K562 (cell line): ENCODE results near the gene ZCCHC17. TPM values are rescaled to one million over a fixed set of nuclear protein-coding genes. Genes with fewer than 3 reads are reported as not detected.

Source experiments
- ETS1 ChIP-seq: conservative IDR thresholded peaks from 2 replicates; pipeline ENCODE4 v1.6.1; 2011; ENCODE audit warnings: low read depth, mild to moderate bottlenecking, low read length; ENCODE audit not compliant: control insufficient read depth
- NR2F6 ChIP-seq: fragments of 450-650 bp; formaldehyde crosslinking; IDR thresholded peaks from 2 replicates; pipeline ENCODE4 v1.4.0; 2020; ENCODE audit warnings: mild to moderate bottlenecking
- POLR2H ChIP-seq: IDR thresholded peaks from 2 replicates; pipeline ENCODE4 v1.6.1; 2016; ENCODE audit warnings: missing genetic modification characterization, low read depth, mild to moderate bottlenecking, control low read depth, missing compliant biosample characterization, moderate library complexity
- RAD21 ChIP-seq, 2 experiments: fragments of 250-450 bp in 1 of 2; fragments of 450-650 bp in 1 of 2; sonication (Bioruptor Pico) in 1 of 2; formaldehyde crosslinking in 1 of 2; IDR thresholded peaks in 1 of 2; conservative IDR thresholded peaks in 1 of 2; 2 replicates each; pipeline versions ENCODE4 v1.4.0 to v1.8.0; 2020 to 2022; ENCODE audit warnings: mild to moderate bottlenecking in 2 of 2, moderate library complexity in 1 of 2
- REST ChIP-seq, 2 experiments: fragments of 450-650 bp; formaldehyde crosslinking in 1 of 2; IDR thresholded peaks; 2 replicates each; pipeline versions ENCODE4 v1.4.0 to v1.6.1; 2014 to 2020; ENCODE audit warnings: mild to moderate bottlenecking in 2 of 2, borderline replicate concordance in 1 of 2, low read depth in 1 of 2
- ZFP91 ChIP-seq: sonication (generic); formaldehyde crosslinking; IDR thresholded peaks from 2 replicates; pipeline ENCODE4 v1.8.0; 2022; ENCODE audit warnings: mild to moderate bottlenecking, missing genetic modification reagents
- ZNF23 ChIP-seq: fragments of 250-450 bp; sonication (Bioruptor Pico); IDR thresholded peaks from 2 replicates; pipeline ENCODE4 v1.4.0; 2020; ENCODE audit warnings: mild to moderate bottlenecking
- polyA plus RNA-seq, 8 experiments: library from polyadenylated mRNA; depleted of rRNA in 4 of 8; stranded (reverse) in 5 of 8; unstranded in 3 of 8; fragments of >200 nt; fragmentation: Nextera tagmentation in 2 of 8; fragmentation: Illumina TruSeq in 1 of 8; extraction: Ambion mirVana in 2 of 8; extraction: Trizol in 1 of 8; gene quantifications; 2 replicates each; pipeline versions ENCODE4 v1.2.1 to v1.2.3, GENCODE V29; 2011 to 2014; ENCODE audit warnings: inconsistent platforms in 1 of 8, missing spikeins in 1 of 8
- total RNA-seq, 7 experiments: library from RNA; depleted of rRNA in 6 of 7; stranded (reverse); fragments of >200 nt in 6 of 7; fragmentation: Illumina TruSeq in 2 of 7; extraction: Trizol in 2 of 7; gene quantifications; 2 replicates each; pipeline versions ENCODE4 v1.2.1 to v1.2.3, GENCODE V29; 2011 to 2021; ENCODE audit warnings: low replicate concordance in 1 of 7
- TF ChIP-seq, protein P1 (sequence below): fragments of 450-650 bp; formaldehyde crosslinking; IDR thresholded peaks from 2 replicates; pipeline ENCODE4 v1.4.0; 2020; ENCODE audit warnings: mild to moderate bottlenecking, moderate library complexity
- TF ChIP-seq, protein P2 (sequence below): IDR thresholded peaks from 2 replicates; pipeline ENCODE4 v1.6.1; 2011; ENCODE audit warnings: borderline replicate concordance, low read depth, mild to moderate bottlenecking, moderate library complexity, low read length; ENCODE audit not compliant: insufficient read depth, poor library complexity, severe bottlenecking

The ZCCHC17 gene
- total and polyA plus RNA-seq, 9 of the 15 experiments (the other 6 are each of a cell fraction or from before 2014, with no cell fraction given) = 46.9 to 150 (median 74.7) TPM

DNA sequence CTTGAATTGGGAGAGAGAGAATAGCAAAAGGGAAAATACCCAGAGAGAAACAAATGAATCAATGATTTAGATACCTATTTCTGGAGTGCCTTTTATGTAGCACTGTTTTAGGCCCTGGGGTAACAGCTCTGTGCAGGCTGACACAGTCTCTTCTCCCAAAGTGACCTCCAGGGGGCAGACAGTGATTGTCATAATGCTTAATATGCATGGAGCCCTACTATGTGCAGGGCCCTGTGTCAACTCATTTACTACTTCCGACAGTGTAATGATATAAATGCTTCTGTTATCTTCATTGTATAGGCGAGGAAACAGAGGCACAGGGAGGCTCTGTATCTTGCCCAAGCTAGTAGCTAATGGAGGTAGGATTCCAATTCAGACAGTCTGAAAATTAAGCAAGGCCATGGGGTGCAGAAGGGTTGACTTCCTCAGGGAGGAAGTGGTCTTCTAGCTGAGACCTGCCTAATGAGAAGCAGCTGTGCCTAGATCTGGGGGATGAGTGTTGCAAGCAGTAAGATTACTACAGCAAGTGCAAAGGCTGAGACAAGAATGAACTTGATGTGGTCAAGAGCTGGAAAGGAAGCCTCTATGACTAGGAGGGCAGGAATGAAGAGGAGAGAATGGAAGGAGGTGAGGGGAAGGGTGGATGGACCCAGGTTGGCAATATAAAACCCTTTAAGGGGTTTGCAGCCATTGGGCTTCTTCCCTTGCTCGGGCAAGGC is 100.0 kb downstream of the ZCCHC17 start (continued):
- TF ChIP-seq, protein P1, sequence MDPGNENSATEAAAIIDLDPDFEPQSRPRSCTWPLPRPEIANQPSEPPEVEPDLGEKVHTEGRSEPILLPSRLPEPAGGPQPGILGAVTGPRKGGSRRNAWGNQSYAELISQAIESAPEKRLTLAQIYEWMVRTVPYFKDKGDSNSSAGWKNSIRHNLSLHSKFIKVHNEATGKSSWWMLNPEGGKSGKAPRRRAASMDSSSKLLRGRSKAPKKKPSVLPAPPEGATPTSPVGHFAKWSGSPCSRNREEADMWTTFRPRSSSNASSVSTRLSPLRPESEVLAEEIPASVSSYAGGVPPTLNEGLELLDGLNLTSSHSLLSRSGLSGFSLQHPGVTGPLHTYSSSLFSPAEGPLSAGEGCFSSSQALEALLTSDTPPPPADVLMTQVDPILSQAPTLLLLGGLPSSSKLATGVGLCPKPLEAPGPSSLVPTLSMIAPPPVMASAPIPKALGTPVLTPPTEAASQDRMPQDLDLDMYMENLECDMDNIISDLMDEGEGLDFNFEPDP (CRISPR knock-in tag) = no peak
- TF ChIP-seq ZNF23 (no peak), REST (IDR thresholded peaks at IDR 0.05; ENCODE audit: borderline replicate concordance) (peak; percentile 60), REST (CRISPR knock-in tag; IDR thresholded peaks at IDR 0.05; ENCODE audit: low read depth) (no peak), POLR2H (tag) (no peak), ETS1 (no peak), NR2F6 (CRISPR knock-in tag) (no peak), RAD21 (CRISPR knock-in tag; conservative IDR thresholded peaks at IDR 0.05 in 1 of 2, IDR thresholded peaks at IDR 0.05 in 1 of 2) (peak; percentile 62 to 85), ZFP91 (CRISPR knock-in tag) (no peak)
- TF ChIP-seq, protein P2, sequence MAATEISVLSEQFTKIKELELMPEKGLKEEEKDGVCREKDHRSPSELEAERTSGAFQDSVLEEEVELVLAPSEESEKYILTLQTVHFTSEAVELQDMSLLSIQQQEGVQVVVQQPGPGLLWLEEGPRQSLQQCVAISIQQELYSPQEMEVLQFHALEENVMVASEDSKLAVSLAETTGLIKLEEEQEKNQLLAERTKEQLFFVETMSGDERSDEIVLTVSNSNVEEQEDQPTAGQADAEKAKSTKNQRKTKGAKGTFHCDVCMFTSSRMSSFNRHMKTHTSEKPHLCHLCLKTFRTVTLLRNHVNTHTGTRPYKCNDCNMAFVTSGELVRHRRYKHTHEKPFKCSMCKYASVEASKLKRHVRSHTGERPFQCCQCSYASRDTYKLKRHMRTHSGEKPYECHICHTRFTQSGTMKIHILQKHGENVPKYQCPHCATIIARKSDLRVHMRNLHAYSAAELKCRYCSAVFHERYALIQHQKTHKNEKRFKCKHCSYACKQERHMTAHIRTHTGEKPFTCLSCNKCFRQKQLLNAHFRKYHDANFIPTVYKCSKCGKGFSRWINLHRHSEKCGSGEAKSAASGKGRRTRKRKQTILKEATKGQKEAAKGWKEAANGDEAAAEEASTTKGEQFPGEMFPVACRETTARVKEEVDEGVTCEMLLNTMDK = peak; percentile 47
